Uterus (tissue), 4 donors: ENCODE measurements around the gene STARD7. TPM values are rescaled to one million over a fixed set of nuclear protein-coding genes. Genes with fewer than 3 reads are reported as not detected.
A peak's percentile ranks its signal among the peaks of the same experiment; 100 is the strongest.
"Not testable (repeated sequence)": the region's sequence is repeated elsewhere in the genome, so short reads cannot be mapped to it uniquely, and the experiment has no call there.

Experiments used
- DNase-seq, 2 donors: peaks; one replicate each; pipeline ENCODE4 v3.0.0-alpha.2; 2019 to 2020
- H3K27ac ChIP-seq, 2 donors: fragments of 200-600 bp; sonication (generic); 1 replicate in 1 of 2; 2 replicates in 1 of 2; pipeline ENCODE4 v1.5.1; 2016 to 2018
- H3K27me3 ChIP-seq, 2 donors: fragments of 200-600 bp; sonication (generic); one replicate each; pipeline ENCODE4 v1.5.1; 2018 to 2019; ENCODE audit warnings: control low read depth in 1 of 2
- H3K36me3 ChIP-seq, 2 donors: fragments of 200-600 bp; sonication (generic); one replicate each; pipeline ENCODE4 v1.5.1; 2019; ENCODE audit warnings: control low read depth in 1 of 2
- H3K4me1 ChIP-seq, 2 donors: fragments of 200-600 bp; sonication (generic); one replicate each; pipeline ENCODE4 v1.5.1; 2018 to 2019; ENCODE audit warnings: control low read depth in 1 of 2
- H3K4me3 ChIP-seq, 2 donors: fragments of 200-600 bp; sonication (generic); 1 replicate in 1 of 2; 2 replicates in 1 of 2; pipeline ENCODE4 v1.5.1; 2018 to 2019; ENCODE audit warnings: mild to moderate bottlenecking in 1 of 2
- H3K9me3 ChIP-seq, 2 donors: fragments of 200-600 bp; sonication (generic); one replicate each; pipeline ENCODE4 v1.5.1; 2019; ENCODE audit warnings: control low read depth in 1 of 2
- CTCF ChIP-seq, 4 experiments: fragments of 200-600 bp in 2 of 4; fragments of 450-650 bp in 2 of 4; sonication (generic) in 2 of 4; IDR thresholded peaks; one replicate each; pipeline ENCODE4 v1.5.1; 2016 to 2019; ENCODE audit warnings: antibody characterized with exemption in 4 of 4, mild to moderate bottlenecking in 2 of 4, moderate library complexity in 1 of 4
- POLR2A ChIP-seq, 2 donors: fragments of 450-650 bp; IDR thresholded peaks; one replicate each; pipeline ENCODE4 v1.6.1; 2016; ENCODE audit warnings: antibody characterized with exemption in 2 of 2, mild to moderate bottlenecking in 1 of 2, moderate library complexity in 1 of 2
- intact Hi-C: fragments of 100-400 bp; cut with DNase I; formaldehyde crosslinking; loops from one replicate; pipeline ENCODE4 v1.15.1; 2023; ENCODE audit warnings: low total_unique reads
- total RNA-seq, 4 donors: library from RNA; depleted of rRNA in 3 of 4; stranded (reverse); fragments of >200 nt in 3 of 4; gene quantifications; one replicate each; pipeline versions ENCODE4 v1.1.0 to v1.2.4, GENCODE V29; 2014 to 2023
- donor health status: DM: yes; HTN: yes; CAD: no.

The STARD7 gene
- total RNA-seq, 4 donors from 2014 or later, result 53.5 to 128 (median 76.4) TPM

- intact Hi-C loops, result no loop called here
- DNase-seq, result no peak
- H3K4me3 ChIP-seq, result no peak overlapping the region
- H3K4me1 ChIP-seq, result no peaks in the 10 kb centered on the region
- H3K9me3 ChIP-seq, result no peaks in the 10 kb centered on the region
- H3K36me3 ChIP-seq, result no peaks in the 10 kb centered on the region
- no peak overlapping the region for H3K27ac ChIP-seq
- no peak for TF ChIP-seq POLR2A (IDR thresholded peaks at IDR 0.05)
- no peak for TF ChIP-seq CTCF (IDR thresholded peaks at IDR 0.05)
- no peaks in the 10 kb centered on the region for H3K27me3 ChIP-seq
These were observed 66.2 kb downstream of the STARD7 start for GRCh38 chr2:96142217-96143113.

- H3K27me3 ChIP-seq, H3K9me3 ChIP-seq, intact Hi-C loops, H3K36me3 ChIP-seq, H3K27ac ChIP-seq, DNase-seq, H3K4me1 ChIP-seq, H3K4me3 ChIP-seq: not testable (repeated sequence)
These were observed 67.0 kb downstream of the STARD7 start for GRCh38 chr2:96141624-96141967.

- no peaks in the 10 kb centered on the region for H3K36me3 ChIP-seq
- no peaks in the 10 kb centered on the region for H3K9me3 ChIP-seq
- no peak overlapping the region for H3K4me3 ChIP-seq
- no peaks in the 10 kb centered on the region for H3K27me3 ChIP-seq
- H3K27ac ChIP-seq, result no peak overlapping the region
- DNase-seq, result no peak
- intact Hi-C loops, result no loop called here
- no peaks in the 10 kb centered on the region for H3K4me1 ChIP-seq
- TF ChIP-seq POLR2A (IDR thresholded peaks at IDR 0.05) (no peak), CTCF (IDR thresholded peaks at IDR 0.05) (no peak)
These were observed 67.5 kb downstream of the STARD7 start for GRCh38 chr2:96140941-96141623.

GRCh38 chr2:96139181-96139758 is 69.4 kb downstream of the STARD7 start:
- Histone ChIP-seq H3K36me3 (no peaks in the 10 kb centered on the region), H3K27me3 (no peaks in the 10 kb centered on the region), H3K4me3 (no peak overlapping the region), H3K9me3 (no peaks in the 10 kb centered on the region), H3K27ac (no peak overlapping the region), H3K4me1 (no peaks in the 10 kb centered on the region)
- intact Hi-C loops, result no loop called here
- no peak for DNase-seq
- no peak for TF ChIP-seq POLR2A (IDR thresholded peaks at IDR 0.05)
- TF ChIP-seq CTCF (IDR thresholded peaks at IDR 0.05), result no peak

- Histone ChIP-seq H3K4me1 (no peaks in the 10 kb centered on the region), H3K4me3 (no peak within 1 kb of the TSS), H3K27me3 (no peaks in the 10 kb centered on the region), H3K27ac (no peak within 1 kb of the TSS), H3K9me3 (no peaks in the 10 kb centered on the region), H3K36me3 (no peaks in the 10 kb centered on the region)
- no peak for DNase-seq
- TF ChIP-seq POLR2A (IDR thresholded peaks at IDR 0.05), result no peak
- TF ChIP-seq CTCF (IDR thresholded peaks at IDR 0.05), result peak in 2 of 4 experiments; percentile 47 to 50
- intact Hi-C loops, result no loop called here
These were observed 70.2 kb downstream of the STARD7 start, which contains the start of gene ASTL for GRCh38 chr2:96138179-96139145. Gene ASTL (minus strand): TSS chr2:96138502. CDS start chr2:96138436, 66 bp downstream.
